ENCODE results near the gene ADGRA1.

DNA sequence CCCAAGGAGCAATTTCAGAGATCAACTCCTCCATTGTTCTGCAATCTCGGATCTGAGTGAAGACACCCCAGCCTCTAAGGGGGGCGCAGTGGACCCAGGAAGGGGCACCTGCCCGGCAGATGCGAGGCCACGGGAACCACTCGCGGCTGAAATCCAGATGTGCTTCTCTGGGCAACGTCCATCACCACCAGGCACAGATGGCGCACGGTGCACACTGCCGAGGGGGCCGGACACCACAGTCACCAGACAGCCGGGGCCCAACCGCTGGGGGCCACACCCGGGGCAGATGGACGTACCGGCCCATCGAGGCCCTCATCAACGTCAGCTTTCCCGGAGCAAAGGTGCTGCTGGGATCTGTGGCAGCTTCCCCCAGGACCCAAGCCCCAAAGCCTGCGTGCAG is 16.9 kb upstream of the ADGRA1 start:
- TF ChIP-seq, protein P1, sequence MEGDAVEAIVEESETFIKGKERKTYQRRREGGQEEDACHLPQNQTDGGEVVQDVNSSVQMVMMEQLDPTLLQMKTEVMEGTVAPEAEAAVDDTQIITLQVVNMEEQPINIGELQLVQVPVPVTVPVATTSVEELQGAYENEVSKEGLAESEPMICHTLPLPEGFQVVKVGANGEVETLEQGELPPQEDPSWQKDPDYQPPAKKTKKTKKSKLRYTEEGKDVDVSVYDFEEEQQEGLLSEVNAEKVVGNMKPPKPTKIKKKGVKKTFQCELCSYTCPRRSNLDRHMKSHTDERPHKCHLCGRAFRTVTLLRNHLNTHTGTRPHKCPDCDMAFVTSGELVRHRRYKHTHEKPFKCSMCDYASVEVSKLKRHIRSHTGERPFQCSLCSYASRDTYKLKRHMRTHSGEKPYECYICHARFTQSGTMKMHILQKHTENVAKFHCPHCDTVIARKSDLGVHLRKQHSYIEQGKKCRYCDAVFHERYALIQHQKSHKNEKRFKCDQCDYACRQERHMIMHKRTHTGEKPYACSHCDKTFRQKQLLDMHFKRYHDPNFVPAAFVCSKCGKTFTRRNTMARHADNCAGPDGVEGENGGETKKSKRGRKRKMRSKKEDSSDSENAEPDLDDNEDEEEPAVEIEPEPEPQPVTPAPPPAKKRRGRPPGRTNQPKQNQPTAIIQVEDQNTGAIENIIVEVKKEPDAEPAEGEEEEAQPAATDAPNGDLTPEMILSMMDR (conservative IDR thresholded peaks at IDR 0.05; ENCODE audit: low read depth, low read length), result no peak
- TF ChIP-seq EZH2phosphoT487 (IDR thresholded peaks at IDR 0.05; ENCODE audit: borderline replicate concordance, low read length), result no peak

All from PC-3 (cell line).